Osteocyte (in vitro differentiated cells): ENCODE results near the gene HAND1. TPM values are rescaled to one million over a fixed set of nuclear protein-coding genes. Genes with fewer than 3 reads are reported as not detected.

ENCODE experiments used
- DNase-seq: peaks from one replicate; pipeline ENCODE4 v3.0.0; 2021; ENCODE audit warnings: mixed read lengths; ENCODE audit not compliant: unreplicated experiment; ENCODE audit errors: extremely low spot score
- H3K27ac Mint-ChIP-seq: one replicate; pipeline ENCODE4 v1.8.0; 2021; ENCODE audit warnings: mild to moderate bottlenecking, mixed read lengths; ENCODE audit not compliant: unreplicated experiment
- H3K27me3 Mint-ChIP-seq: one replicate; pipeline ENCODE4 v1.8.0; 2021; ENCODE audit warnings: mixed read lengths; ENCODE audit not compliant: unreplicated experiment
- H3K36me3 Mint-ChIP-seq: one replicate; pipeline ENCODE4 v1.8.0; 2021; ENCODE audit warnings: mixed read lengths; ENCODE audit not compliant: unreplicated experiment
- H3K4me1 Mint-ChIP-seq: one replicate; pipeline ENCODE4 v1.8.0; 2021; ENCODE audit warnings: mixed read lengths; ENCODE audit not compliant: unreplicated experiment
- H3K4me3 Mint-ChIP-seq: one replicate; pipeline ENCODE4 v1.8.0; 2021; ENCODE audit warnings: mild to moderate bottlenecking, moderate library complexity, mixed read lengths; ENCODE audit not compliant: unreplicated experiment
- H3K9me3 Mint-ChIP-seq: one replicate; pipeline ENCODE4 v1.8.0; 2021; ENCODE audit warnings: mixed read lengths; ENCODE audit not compliant: unreplicated experiment
- total RNA-seq: library from RNA; stranded (reverse); gene quantifications from 2 replicates; pipeline ENCODE4 v1.2.1, GENCODE V29; 2021
- TF ChIP-seq, protein P1 (sequence below): fragments of 200-600 bp; sonication (generic); IDR thresholded peaks from 2 replicates; pipeline ENCODE4 v1.5.0; 2021; ENCODE audit warnings: antibody characterized with exemption, mild to moderate bottlenecking, moderate library complexity

HAND1 gene
- total RNA-seq, 1 donor from 2014 or later, result not detected

DNA sequence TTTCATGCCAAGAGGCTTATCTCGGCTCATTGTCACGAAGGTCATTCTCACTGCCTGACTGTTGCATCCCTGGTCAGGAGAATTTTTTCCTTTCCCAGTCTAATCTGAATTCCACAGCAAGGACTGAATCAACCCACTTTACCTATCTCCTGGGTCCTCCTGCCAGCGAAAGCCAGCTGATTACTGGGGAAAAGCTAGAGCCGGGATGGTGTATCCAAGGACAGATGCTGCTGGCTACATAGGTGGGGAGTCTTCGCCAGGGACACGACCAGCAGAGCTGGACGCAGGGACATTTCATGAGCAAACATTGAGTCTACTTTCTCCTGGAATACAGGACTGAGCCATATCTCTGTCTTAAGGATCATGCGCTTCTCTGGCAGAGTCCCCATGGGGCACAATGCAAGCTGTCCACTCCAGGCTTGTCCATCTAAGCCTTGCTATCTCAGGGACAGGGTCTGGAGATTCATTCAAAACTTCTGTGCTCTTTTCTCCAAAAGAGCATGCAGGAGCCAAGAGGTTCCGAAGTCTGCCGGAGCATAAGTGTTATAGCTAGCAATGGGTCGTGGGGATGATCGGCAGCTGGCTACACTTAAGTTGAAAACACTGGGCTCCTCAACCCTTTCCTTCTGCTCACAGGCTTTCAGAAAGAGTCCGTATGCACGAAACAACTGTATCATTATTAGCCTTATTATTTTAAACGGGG, 6.5 kb upstream of the HAND1 start:
- TF ChIP-seq, protein P1, sequence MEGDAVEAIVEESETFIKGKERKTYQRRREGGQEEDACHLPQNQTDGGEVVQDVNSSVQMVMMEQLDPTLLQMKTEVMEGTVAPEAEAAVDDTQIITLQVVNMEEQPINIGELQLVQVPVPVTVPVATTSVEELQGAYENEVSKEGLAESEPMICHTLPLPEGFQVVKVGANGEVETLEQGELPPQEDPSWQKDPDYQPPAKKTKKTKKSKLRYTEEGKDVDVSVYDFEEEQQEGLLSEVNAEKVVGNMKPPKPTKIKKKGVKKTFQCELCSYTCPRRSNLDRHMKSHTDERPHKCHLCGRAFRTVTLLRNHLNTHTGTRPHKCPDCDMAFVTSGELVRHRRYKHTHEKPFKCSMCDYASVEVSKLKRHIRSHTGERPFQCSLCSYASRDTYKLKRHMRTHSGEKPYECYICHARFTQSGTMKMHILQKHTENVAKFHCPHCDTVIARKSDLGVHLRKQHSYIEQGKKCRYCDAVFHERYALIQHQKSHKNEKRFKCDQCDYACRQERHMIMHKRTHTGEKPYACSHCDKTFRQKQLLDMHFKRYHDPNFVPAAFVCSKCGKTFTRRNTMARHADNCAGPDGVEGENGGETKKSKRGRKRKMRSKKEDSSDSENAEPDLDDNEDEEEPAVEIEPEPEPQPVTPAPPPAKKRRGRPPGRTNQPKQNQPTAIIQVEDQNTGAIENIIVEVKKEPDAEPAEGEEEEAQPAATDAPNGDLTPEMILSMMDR, result no peak
- Mint-ChIP-seq H3K9me3 (no peaks in the 10 kb centered on the region), H3K4me1 (peaks cover 10% of the 10 kb centered on the region), H3K27me3 (peaks cover 87% of the 10 kb centered on the region), H3K36me3 (no peaks in the 10 kb centered on the region), H3K27ac (no peak overlapping the region), H3K4me3 (no peak overlapping the region)
- no peak for DNase-seq

DNA sequence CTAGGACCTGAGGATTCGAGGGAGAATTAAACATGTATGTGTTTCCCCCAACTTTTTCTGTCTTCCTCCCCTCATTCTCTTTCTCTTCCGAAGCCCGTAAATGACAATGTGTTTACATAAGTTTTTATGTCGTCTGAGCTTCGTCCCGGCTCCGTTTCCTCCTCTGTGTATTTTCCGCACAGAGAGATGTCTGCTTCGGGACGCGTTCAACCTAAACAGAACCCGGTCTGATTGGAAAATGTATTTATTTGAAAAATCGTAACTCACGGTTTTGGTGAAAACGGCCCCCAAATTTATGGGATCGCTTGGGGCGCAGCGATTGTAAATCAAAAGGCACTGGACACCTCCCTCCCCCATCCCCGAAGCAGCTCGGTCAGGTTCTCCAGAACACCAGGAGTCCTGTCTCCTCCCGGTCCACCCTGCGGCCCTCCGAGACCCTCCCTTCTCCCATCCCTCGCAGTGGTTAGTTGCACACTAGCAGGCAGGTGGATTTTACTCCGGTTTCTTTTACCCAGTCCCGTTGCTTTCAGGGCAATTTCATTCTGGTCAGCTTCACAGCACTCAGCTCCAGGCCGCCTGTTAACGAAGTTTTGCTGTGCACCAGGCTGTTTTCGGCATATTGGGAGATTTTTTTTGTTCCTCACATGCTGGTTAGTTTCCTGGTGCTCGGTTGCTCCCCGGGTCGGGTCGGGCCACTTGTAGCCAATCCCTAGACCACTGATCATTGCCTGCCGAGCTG, 5.8 kb upstream of the HAND1 start:
- Mint-ChIP-seq H3K36me3 (no peaks in the 10 kb centered on the region), H3K4me3 (no peak overlapping the region), H3K27me3 (peaks cover 88% of the 10 kb centered on the region), H3K4me1 (peaks cover 17% of the 10 kb centered on the region), H3K9me3 (no peaks in the 10 kb centered on the region), H3K27ac (no peak overlapping the region)
- TF ChIP-seq, protein P1, result no peak
- DNase-seq, result no peak

DNA sequence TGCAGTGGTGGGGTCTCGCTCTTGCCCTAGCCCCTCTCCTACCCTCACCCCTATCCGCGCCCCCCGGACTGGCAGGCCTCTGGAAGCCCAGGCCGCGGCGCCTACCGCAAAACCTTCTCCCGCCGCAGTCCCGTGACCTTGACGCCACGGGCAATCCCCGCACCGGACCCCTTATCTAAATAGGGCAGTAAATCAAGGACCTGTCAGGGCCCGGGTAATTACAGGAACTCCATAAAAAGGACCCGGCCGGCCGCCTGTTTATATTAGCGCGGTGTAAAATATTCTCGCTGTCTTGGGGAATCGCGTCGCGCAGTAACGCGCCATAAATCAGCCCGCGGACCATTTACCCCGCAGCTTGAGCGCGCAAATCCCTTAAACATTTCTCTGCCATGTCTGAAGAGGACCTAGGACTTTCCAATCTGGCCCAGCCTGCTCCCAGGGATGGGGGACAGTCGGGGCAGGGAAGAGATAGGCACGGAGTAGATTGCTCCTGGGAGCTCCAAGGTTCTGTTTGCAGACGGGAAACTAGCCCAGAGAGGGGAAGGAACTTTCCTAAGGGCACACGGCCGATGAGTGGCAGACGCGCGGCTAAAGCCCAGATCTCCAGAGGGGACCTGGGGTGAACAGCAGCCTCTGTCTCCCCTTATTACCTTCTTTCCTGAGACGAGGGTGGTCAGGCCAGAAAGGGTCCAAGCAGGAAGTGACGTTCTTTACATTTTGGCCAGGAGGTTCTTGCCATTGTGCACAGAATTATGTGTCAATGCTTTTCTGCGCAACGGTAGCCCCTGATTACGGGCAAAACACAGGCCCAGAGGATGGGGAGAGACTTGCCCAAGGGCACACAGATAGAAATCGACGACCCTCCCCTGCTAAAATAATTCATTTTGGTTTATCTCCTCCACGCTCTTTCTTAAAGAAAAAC, 4.8 kb upstream of the HAND1 start:
- H3K27me3 Mint-ChIP-seq, result peaks cover 89% of the 10 kb centered on the region
- H3K4me3 Mint-ChIP-seq, result no peak overlapping the region
- H3K4me1 Mint-ChIP-seq, result peaks cover 21% of the 10 kb centered on the region
- TF ChIP-seq, protein P1, result no peak
- no peak overlapping the region for H3K27ac Mint-ChIP-seq
- H3K9me3 Mint-ChIP-seq, result no peaks in the 10 kb centered on the region
- no peaks in the 10 kb centered on the region for H3K36me3 Mint-ChIP-seq
- DNase-seq, result no peak

DNA sequence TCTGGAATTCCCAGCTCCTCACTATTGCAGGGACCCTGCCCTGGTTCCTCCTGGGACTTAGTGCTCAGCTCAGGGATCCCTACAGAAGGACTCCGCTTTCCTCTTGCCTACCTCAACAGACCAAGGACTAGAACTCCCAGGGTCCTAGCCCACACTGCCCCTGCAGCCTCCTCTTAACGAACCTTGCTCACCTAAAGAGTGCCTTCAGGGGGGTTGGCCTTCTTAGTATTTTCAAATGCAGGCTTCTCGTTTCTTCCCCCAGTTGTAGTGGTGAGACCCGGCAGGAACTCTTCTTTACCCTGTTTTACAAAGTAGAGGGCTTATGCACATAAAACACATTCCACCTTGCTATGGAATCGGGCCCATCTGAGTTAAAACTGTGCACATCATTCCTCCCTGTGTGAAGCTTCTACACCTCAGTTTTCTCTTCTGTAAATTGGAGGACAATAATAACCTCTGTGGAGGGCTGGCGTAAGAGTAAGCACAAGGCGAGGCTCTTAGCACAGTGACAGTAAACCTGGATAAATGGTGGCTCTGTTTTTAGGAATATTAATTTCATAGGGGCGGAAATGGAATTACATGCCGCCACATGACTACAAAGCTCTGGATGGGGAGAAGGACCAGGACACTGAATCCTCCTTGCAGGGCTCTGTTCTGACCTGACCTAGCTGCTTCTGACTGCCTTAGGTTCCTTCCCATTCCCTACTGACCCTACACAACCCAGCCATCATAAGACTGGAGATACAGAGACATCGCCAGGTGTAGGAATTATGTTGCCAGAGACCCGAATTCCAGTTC, 3.8 kb upstream of the HAND1 start:
- TF ChIP-seq, protein P1, result no peak
- peaks cover 89% of the 10 kb centered on the region for H3K27me3 Mint-ChIP-seq

More for the DNA sequence above, 3.8 kb upstream of the HAND1 start:
- Mint-ChIP-seq H3K9me3 (no peaks in the 10 kb centered on the region), H3K36me3 (no peaks in the 10 kb centered on the region), H3K4me3 (no peak overlapping the region), H3K4me1 (peaks cover 29% of the 10 kb centered on the region), H3K27ac (no peak overlapping the region)
- no peak for DNase-seq
